Prostate gland (tissue), 2 donors: ENCODE results near the gene GLDC.
"Not testable (repeated sequence)": the region's sequence is repeated elsewhere in the genome, so short reads cannot be mapped to it uniquely, and the experiment has no call there.

ENCODE experiments used
- POLR2A ChIP-seq: fragments of 450-650 bp; IDR thresholded peaks from one replicate; pipeline ENCODE4 v1.6.1; 2016; ENCODE audit warnings: antibody characterized with exemption, mild to moderate bottlenecking
- TF ChIP-seq, protein P1 (sequence below), 4 experiments: fragments of 200-600 bp in 2 of 4; fragments of 450-650 bp in 2 of 4; sonication (generic) in 2 of 4; IDR thresholded peaks; 1 replicate in 3 of 4; 2 replicates in 1 of 4; pipeline ENCODE4 v1.5.1; 2016 to 2019; ENCODE audit warnings: antibody characterized with exemption in 4 of 4, mild to moderate bottlenecking in 2 of 4, moderate library complexity in 2 of 4

DNA sequence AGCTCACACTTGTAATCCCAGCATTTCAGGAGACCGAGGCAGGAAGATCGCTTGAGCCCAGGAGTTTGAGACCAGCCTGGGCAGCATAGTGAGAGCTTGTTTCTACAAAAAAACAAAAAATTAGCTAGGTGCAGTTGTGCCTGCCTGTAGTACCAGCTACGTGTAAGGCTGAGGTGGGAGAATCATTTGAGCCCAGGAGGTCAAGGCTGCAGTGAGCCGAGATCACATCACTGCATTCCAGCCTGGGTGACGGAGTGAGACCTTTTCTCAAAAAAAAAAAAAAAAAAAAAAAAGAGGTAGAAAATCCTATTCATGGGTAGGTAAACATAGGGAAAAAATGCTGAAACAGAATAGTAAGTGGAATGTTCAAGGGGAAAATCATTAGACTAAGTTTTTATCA lies 102.9 kb downstream of the GLDC start:
- TF ChIP-seq, protein P1, sequence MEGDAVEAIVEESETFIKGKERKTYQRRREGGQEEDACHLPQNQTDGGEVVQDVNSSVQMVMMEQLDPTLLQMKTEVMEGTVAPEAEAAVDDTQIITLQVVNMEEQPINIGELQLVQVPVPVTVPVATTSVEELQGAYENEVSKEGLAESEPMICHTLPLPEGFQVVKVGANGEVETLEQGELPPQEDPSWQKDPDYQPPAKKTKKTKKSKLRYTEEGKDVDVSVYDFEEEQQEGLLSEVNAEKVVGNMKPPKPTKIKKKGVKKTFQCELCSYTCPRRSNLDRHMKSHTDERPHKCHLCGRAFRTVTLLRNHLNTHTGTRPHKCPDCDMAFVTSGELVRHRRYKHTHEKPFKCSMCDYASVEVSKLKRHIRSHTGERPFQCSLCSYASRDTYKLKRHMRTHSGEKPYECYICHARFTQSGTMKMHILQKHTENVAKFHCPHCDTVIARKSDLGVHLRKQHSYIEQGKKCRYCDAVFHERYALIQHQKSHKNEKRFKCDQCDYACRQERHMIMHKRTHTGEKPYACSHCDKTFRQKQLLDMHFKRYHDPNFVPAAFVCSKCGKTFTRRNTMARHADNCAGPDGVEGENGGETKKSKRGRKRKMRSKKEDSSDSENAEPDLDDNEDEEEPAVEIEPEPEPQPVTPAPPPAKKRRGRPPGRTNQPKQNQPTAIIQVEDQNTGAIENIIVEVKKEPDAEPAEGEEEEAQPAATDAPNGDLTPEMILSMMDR (IDR thresholded peaks at IDR 0.05): not testable (repeated sequence)
- not testable (repeated sequence) for TF ChIP-seq POLR2A
